T-helper 17 cell (primary cell): ENCODE measurements around the gene RNGTT. TPM values are rescaled to one million over a fixed set of nuclear protein-coding genes. Genes with fewer than 3 reads are reported as not detected.
"Not testable (repeated sequence)": the region's sequence is repeated elsewhere in the genome, so short reads cannot be mapped to it uniquely, and the experiment has no call there.

Experiments used
- ATAC-seq: fragments of 150-1000 bp; cut with Tn5 transposase; 2 replicates; pipeline ENCODE4 v1.10.0; 2021; ENCODE audit warnings: mild to moderate bottlenecking, moderate library complexity
- DNase-seq, 3 donors: peaks; one replicate each; pipeline versions ENCODE4 v3.0.0 to v3.0.0-alpha.2; 2020 to 2021
- H3K9me3 ChIP-seq: one replicate; pipeline ENCODE4 v1.7.0; 2013; ENCODE audit warnings: low read length, mild to moderate bottlenecking; ENCODE audit not compliant: control insufficient read depth, poor library complexity, severe bottlenecking
- H3K27ac Mint-ChIP-seq: one replicate; pipeline ENCODE4 v1.8.0; 2022; ENCODE audit warnings: mild to moderate bottlenecking, moderate library complexity, mixed read lengths
- H3K27me3 Mint-ChIP-seq: one replicate; pipeline ENCODE4 v1.8.0; 2022; ENCODE audit warnings: mixed read lengths
- H3K36me3 Mint-ChIP-seq: one replicate; pipeline ENCODE4 v1.8.0; 2022; ENCODE audit warnings: low read depth, mixed read lengths
- H3K4me1 Mint-ChIP-seq: one replicate; pipeline ENCODE4 v1.8.0; 2022; ENCODE audit warnings: mild to moderate bottlenecking, mixed read lengths
- H3K4me3 Mint-ChIP-seq: one replicate; pipeline ENCODE4 v1.8.0; 2022; ENCODE audit warnings: mild to moderate bottlenecking, moderate library complexity, mixed read lengths
- total RNA-seq, 4 donors: library from RNA in 2 of 4; stranded (reverse) in 2 of 4; gene quantifications; one replicate each; pipeline ENCODE4 v1.2.3 and lab custom pipeline; 2022 to 2026

The RNGTT gene
- total RNA-seq, 2 donors from 2014 or later = 17.6 to 23.0 TPM

DNA sequence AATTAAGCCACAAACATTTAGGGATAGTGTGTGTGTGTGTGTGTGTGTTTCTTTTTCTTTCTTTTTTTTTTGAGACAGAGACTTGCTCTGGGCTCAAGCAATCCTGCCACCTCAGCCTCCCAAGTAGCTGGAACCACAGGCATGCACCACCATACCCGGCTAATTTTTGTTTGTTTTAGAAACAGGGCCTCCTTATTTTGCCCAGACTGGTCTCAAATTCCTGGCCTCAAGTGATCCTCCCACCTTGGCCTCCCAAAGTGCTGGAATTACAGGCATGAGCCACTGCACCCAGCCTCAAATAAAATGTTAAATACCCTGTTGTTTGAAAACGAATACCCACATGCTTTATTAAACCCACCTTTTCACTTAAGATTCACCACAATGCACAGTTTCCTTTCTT lies 195.3 kb downstream of the RNGTT start:
- not testable (repeated sequence) for ATAC-seq, H3K9me3 ChIP-seq, H3K36me3 Mint-ChIP-seq, H3K4me1 Mint-ChIP-seq, H3K27ac Mint-ChIP-seq, H3K27me3 Mint-ChIP-seq, H3K4me3 Mint-ChIP-seq, DNase-seq

DNA sequence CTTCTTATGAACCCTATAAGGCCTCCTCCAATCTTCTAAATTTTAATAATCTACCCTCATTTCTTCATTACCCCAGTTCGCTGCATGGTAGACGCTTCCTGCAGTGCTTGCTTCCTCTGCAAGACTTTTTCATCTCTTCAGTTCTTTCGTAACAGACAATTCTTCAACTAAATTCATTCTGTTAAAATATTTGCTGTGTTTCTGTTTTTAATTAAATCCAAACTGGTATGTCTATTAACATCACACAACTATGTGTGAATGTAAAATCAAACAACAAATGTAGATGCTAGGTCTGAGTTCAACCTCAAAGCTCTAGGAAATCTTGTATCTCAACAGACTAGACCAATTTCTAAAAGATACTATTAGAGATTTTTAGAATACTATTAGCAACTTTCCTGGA lies 199.3 kb downstream of the RNGTT start:
- H3K27me3 Mint-ChIP-seq = no peaks in the 10 kb centered on the region
- no peak overlapping the region for H3K4me3 Mint-ChIP-seq
- no peak overlapping the region for H3K27ac Mint-ChIP-seq
- ATAC-seq (no peak), DNase-seq (no peak)
- H3K9me3 ChIP-seq = no peaks in the 10 kb centered on the region
- peaks cover 5% of the 10 kb centered on the region for H3K36me3 Mint-ChIP-seq
- H3K4me1 Mint-ChIP-seq = no peaks in the 10 kb centered on the region

DNA sequence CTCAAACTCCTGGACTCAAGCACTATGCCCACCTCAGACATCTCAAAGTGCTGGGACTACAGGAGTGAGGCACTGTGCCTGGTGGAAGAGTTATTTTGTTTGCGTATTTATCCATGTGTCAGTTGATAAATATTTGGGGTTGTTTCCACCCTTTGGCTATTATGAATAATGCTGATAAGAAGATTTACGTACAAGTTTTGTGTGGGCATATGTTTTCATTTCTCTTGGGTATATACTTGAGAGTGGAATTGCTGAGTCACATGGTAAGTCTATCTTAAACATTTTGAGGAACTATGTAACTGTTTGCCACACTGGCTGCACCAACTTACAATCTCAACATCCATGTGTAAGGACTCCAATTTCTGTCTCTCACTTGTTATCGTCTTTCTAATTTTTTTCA lies 200.3 kb downstream of the RNGTT start:
- peaks cover 5% of the 10 kb centered on the region for H3K36me3 Mint-ChIP-seq
- H3K27me3 Mint-ChIP-seq = no peaks in the 10 kb centered on the region
- H3K4me3 Mint-ChIP-seq = no peak overlapping the region
- no peak for DNase-seq
- no peaks in the 10 kb centered on the region for H3K4me1 Mint-ChIP-seq
- H3K27ac Mint-ChIP-seq = peak overlapping the region; percentile 2
- no peaks in the 10 kb centered on the region for H3K9me3 ChIP-seq
- ATAC-seq = no peak

DNA sequence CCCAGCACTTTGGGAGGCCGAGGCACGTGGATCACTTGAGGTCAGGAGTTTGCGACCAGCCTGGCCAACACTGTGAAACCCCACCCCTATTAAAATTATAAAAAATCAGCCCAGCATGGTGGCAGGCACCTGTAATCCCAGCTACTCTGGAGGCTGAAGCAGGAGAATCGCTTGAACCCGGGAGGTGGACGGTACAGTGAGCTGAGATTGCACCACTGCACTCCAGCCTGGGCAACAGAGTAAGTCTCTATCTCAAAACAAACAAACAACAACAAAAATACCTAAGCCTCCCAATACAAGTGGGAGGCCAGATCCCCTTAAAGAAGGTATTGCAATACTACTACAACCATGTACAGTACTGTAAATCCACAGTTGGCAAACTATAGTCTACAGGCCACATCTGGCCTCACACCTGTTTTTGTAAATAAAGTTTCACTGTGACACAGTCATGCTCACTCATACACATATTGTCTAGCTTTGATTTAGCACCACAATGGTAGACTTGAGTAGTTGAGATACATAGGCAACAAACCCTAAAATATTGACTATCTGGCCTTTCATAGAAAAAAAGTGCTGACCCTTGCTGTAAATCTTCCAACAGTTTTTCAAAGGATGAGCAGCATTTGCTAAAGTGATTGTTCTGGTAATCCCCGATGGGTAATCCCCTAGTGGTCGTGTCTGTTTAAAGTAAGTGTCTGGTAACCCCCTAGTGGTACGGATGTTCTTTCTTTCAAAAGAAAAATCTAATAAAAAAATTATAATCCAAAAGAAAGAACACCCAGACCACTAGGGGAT lies 202.0 kb downstream of the RNGTT start:
- peaks cover 5% of the 10 kb centered on the region for H3K36me3 Mint-ChIP-seq
- peak overlapping the region; percentile 39 for H3K27ac Mint-ChIP-seq
- no peaks in the 10 kb centered on the region for H3K9me3 ChIP-seq
- H3K4me1 Mint-ChIP-seq = no peaks in the 10 kb centered on the region
- H3K27me3 Mint-ChIP-seq = no peaks in the 10 kb centered on the region
- no peak for DNase-seq
- no peak overlapping the region for H3K4me3 Mint-ChIP-seq
- ATAC-seq = peak; percentile 79

DNA sequence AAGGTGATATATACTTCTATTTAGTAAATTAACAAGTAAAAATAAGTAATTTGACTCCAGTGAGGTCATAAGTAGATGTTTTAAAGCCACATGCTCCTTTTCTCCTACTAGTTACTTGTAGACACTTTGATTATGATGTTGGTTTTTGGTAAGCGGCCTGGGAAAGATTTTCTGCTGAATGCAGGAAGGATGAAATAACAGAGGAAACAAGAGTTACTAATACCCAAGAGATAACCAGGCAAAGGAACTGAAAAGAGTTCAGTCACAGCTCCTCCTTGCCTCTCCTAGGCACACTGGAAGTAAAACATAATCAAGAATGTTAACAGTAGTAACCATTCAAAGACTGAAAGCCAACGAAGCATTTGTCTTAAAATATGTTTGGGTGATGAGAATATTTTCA lies 203.3 kb downstream of the RNGTT start:
- DNase-seq (no peak), ATAC-seq (no peak)
- peaks cover 3% of the 10 kb centered on the region for H3K9me3 ChIP-seq
- peaks cover 5% of the 10 kb centered on the region for H3K36me3 Mint-ChIP-seq
- no peaks in the 10 kb centered on the region for H3K27me3 Mint-ChIP-seq
- no peaks in the 10 kb centered on the region for H3K4me1 Mint-ChIP-seq
- no peak overlapping the region for H3K27ac Mint-ChIP-seq
- H3K4me3 Mint-ChIP-seq = no peak overlapping the region

DNA sequence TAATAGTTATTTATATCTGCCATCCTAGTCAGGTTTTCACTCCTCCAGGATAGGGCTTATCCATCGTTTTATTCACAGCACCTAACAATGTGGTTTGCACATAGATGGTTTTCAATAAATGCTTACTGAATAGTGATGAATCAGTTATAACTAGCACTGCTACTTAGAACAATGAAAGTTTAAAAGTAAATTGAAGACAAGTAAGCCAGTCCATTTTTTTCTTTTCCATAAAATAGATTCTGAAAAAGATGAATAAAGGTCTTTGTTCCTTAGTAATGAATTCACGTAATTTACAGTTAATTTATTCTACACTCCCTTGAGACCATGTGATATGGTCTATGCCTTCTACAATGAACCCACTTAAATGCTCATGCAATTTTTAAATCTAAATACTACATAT lies 212.5 kb downstream of the RNGTT start:
- DNase-seq = no peak

DNA sequence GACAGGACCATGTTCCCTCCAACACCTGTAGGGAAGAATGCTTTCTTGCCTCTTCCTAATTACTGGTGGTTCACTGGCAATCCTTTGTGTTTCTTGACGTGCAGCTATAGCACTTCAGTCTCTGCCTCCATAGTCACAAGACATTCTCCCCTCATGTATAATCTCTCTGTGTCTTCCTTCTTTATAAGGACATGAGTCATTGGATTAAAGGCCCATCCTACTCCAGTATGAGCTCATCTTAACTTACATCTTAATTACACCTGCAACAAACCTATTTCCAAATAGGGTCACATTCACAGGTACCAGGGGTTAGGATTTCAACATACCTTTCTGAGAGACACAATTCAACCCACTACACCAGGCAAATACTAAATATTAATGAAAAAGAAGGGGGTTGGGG lies 213.6 kb downstream of the RNGTT start:
- Mint-ChIP-seq H3K36me3 (peaks cover 4% of the 10 kb centered on the region), H3K27ac (no peak overlapping the region), H3K27me3 (no peaks in the 10 kb centered on the region), H3K4me1 (peaks cover 8% of the 10 kb centered on the region), H3K4me3 (no peak overlapping the region)
- no peaks in the 10 kb centered on the region for H3K9me3 ChIP-seq
- ATAC-seq (no peak), DNase-seq (no peak)

More for the DNA sequence above, 212.5 kb downstream of the RNGTT start:
- H3K4me3 Mint-ChIP-seq = no peak overlapping the region
- peaks cover 8% of the 10 kb centered on the region for H3K4me1 Mint-ChIP-seq
- H3K27ac Mint-ChIP-seq = no peak overlapping the region
- peaks cover 3% of the 10 kb centered on the region for H3K9me3 ChIP-seq
- no peak for ATAC-seq
- no peaks in the 10 kb centered on the region for H3K27me3 Mint-ChIP-seq
- H3K36me3 Mint-ChIP-seq = peaks cover 6% of the 10 kb centered on the region

DNA sequence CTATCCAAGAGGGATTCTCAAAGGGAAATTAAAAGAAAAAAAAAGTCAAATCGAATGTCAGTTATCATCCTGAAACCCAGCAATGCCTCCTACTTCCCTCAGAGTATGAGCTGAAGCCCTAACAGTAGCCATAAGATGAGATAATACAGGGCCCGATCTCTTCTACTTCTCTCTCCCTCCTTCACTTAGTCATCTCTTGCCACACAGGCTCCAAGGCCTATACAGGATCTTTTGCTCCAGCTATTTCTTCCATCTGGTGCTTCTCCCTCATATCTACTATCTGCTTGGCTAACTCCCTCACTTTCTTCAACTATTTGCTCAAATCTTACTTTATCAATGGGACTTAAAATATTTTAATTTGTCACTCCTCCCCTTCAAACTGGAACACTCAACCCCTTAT lies 215.3 kb downstream of the RNGTT start:
- H3K36me3 Mint-ChIP-seq = peaks cover 4% of the 10 kb centered on the region
- ATAC-seq = no peak

DNA sequence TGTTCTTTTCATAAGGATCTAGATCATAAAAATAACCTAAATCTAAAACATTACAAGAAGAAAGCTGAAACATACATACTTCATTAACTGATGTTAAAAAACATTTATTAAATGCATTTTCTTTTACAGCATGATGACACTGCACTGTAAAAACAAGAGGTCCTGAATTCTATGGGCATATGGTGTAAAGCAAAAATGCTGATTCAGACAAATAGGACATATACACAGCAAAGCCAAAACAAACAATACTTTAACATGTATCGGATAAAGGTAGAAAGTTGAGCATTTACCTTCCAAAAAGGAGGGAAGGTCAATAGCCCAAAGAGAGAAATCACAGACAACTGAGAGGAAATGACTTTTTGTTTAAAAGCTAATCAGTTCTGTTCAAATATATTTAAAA lies 221.5 kb downstream of the RNGTT start:
- no peak for ATAC-seq
- H3K36me3 Mint-ChIP-seq = peaks cover 7% of the 10 kb centered on the region

More for the DNA sequence above, 215.3 kb downstream of the RNGTT start:
- no peak for DNase-seq
- H3K27me3 Mint-ChIP-seq = no peaks in the 10 kb centered on the region
- no peak overlapping the region for H3K4me3 Mint-ChIP-seq
- H3K9me3 ChIP-seq = no peaks in the 10 kb centered on the region
- no peak overlapping the region for H3K27ac Mint-ChIP-seq
- peaks cover 8% of the 10 kb centered on the region for H3K4me1 Mint-ChIP-seq

DNA sequence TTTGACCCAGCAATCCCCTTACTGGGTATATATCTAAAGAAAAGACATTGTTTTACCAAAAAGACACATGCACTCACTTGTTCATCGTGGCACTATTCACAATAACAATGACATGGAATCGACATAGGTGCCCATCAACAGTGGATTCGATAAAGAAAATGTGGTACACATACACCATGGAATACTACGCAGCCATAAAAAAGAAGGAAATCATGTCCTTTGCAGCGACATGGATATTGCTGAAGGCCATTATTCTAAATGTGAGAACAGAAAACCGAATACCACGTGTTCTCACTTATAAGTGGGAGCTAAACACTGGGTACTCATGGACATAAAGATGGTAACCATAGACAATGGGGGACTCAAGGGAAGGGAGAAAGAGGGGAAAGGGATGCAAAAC lies 222.3 kb downstream of the RNGTT start:
- Mint-ChIP-seq H3K27ac (no peak overlapping the region), H3K4me1 (peaks cover 4% of the 10 kb centered on the region), H3K27me3 (no peaks in the 10 kb centered on the region), H3K4me3 (no peak overlapping the region), H3K36me3 (peaks cover 7% of the 10 kb centered on the region)
- ATAC-seq (no peak), DNase-seq (no peak)
- no peaks in the 10 kb centered on the region for H3K9me3 ChIP-seq

More for the DNA sequence above, 221.5 kb downstream of the RNGTT start:
- H3K4me3 Mint-ChIP-seq = no peak overlapping the region
- no peaks in the 10 kb centered on the region for H3K9me3 ChIP-seq
- no peak overlapping the region for H3K27ac Mint-ChIP-seq
- no peak for DNase-seq
- no peaks in the 10 kb centered on the region for H3K27me3 Mint-ChIP-seq
- H3K4me1 Mint-ChIP-seq = peaks cover 6% of the 10 kb centered on the region

DNA sequence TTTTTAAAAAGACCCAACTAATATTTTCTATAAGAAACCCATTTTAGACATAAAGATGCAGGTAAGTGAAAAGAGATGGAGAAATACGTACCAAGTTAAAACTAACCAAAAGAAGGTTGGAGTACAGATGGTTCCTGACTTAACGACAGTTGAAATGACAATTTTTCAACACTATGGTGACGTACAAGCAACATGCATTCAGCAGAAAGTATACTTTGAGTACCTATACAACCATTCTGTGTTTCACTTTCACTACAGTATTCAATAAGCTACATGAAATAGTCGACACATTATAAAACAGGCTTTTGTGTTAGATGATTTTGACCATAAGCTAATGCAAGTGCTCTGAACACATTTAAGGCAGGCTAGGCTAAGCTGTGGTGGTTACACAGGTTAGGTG lies 228.9 kb downstream of the RNGTT start:
- Mint-ChIP-seq H3K4me3 (no peak overlapping the region), H3K27me3 (no peaks in the 10 kb centered on the region), H3K36me3 (peaks cover 5% of the 10 kb centered on the region), H3K27ac (no peak overlapping the region), H3K4me1 (peaks cover 6% of the 10 kb centered on the region)
- ATAC-seq (no peak), DNase-seq (no peak)
- H3K9me3 ChIP-seq = no peaks in the 10 kb centered on the region

DNA sequence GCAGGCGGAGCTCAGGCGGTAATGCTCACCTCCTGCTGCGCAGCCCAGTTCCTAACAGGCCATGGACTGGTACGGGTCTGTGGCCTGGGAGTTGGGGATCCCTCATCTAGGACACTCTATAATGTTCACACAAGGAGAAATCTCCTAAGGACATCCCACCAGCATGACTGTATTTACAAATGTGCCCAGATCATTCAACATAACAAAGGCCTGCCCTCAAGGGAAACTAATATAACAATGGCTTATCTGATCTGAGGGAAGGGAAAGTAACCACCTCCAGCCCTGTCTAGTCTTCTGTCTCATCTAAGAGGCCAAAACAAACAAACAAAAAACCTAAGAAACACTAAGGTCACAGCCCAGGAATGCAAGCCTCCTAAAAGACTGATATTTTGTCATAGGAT lies 232.8 kb downstream of the RNGTT start:
- ATAC-seq = no peak
- H3K27me3 Mint-ChIP-seq = no peaks in the 10 kb centered on the region
- no peaks in the 10 kb centered on the region for H3K9me3 ChIP-seq
- no peak overlapping the region for H3K4me3 Mint-ChIP-seq
- H3K27ac Mint-ChIP-seq = no peak overlapping the region
- peaks cover 15% of the 10 kb centered on the region for H3K4me1 Mint-ChIP-seq
- no peaks in the 10 kb centered on the region for H3K36me3 Mint-ChIP-seq
- no peak for DNase-seq

DNA sequence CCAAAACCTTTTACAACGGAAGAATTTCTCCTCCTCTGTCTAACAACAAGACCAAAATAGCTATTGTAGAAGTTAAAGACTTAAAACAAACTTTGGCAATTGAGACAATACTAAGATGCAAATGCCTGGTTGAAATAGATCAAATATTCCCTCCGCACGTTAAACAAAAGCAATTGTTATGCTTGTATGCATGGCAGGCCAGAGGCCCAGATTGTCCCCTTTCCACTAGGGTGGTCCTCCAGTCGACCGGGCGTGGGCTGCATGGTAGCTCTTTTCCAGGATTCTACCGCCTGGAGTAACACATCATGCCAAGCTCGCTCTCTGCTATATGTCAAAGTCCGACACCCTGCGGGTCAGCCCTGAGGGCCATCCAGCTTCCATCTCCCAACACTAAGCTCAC lies 234.7 kb downstream of the RNGTT start:
- Mint-ChIP-seq H3K36me3 (peaks cover 2% of the 10 kb centered on the region), H3K27ac (no peak overlapping the region), H3K27me3 (no peaks in the 10 kb centered on the region), H3K4me3 (no peak overlapping the region), H3K4me1 (peaks cover 16% of the 10 kb centered on the region)
- DNase-seq (no peak), ATAC-seq (no peak)
- no peaks in the 10 kb centered on the region for H3K9me3 ChIP-seq

DNA sequence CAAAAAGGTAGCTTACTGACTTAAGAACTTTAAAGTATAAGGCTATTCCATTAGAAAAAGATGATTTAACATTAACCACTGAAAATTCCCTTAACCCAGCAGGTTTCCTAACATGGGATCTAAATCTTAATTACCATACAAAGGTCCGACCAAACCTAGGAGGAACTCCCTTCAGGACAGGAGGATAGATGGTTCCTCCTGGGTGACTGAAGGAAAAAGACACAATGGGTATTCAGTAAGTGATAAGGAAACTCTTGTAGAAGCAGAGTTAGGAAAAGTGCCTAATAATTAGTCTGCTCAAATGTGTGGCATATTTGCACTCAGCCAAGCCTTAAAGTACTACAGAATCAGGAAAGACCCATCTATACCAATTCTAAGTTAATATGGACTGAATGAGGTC lies 237.0 kb downstream of the RNGTT start:
- not testable (repeated sequence) for H3K4me3 Mint-ChIP-seq, ATAC-seq, H3K36me3 Mint-ChIP-seq, DNase-seq, H3K27me3 Mint-ChIP-seq, H3K9me3 ChIP-seq
- Mint-ChIP-seq H3K27ac (peak overlapping the region; percentile 1), H3K4me1 (peaks cover 19% of the 10 kb centered on the region)
